Sciatic nerve (tissue), 2 donors: Measurements from ENCODE around the gene COX19. TPM values are rescaled to one million over a fixed set of nuclear protein-coding genes. Genes with fewer than 3 reads are reported as not detected.
"Not testable (repeated sequence)": the region's sequence is repeated elsewhere in the genome, so short reads cannot be mapped to it uniquely, and the experiment has no call there.

Experiments used
- ATAC-seq: fragments of 200-7000 bp; cut with Tn5 transposase; one replicate; pipeline ENCODE4 v1.9.1; 2020; ENCODE audit warnings: mild to moderate bottlenecking, moderate library complexity
- DNase-seq: peaks from one replicate; pipeline ENCODE4 v3.0.0-alpha.2; 2020; ENCODE audit warnings: low spot score
- intact Hi-C: fragments of 100-400 bp; cut with DNase I; formaldehyde crosslinking; loops from one replicate; pipeline ENCODE4 v1.14.2; 2022
- total RNA-seq: library from RNA; stranded (reverse); fragmentation: NEBNext Ultra II Directional; extraction: Animal tissue kit (Norgen Biotek cat#: 25700); gene quantifications from one replicate; pipeline ENCODE4 v1.2.1, GENCODE V29; 2021
- donor health status: DM: no; HTN: no; CAD: no.
- donor health status: DM: no; HTN: no; CAD: no.

COX19 gene
- total RNA-seq, 1 donor from 2014 or later = 18.3 TPM

GRCh38 chr7:952548-953441 lies 22.6 kb downstream of the COX19 start:
- intact Hi-C loops = loop anchor here (5.0 kb wide), 1 partner anchor 45 kb away; no protein-coding TSS in a partner anchor
- DNase-seq (no peak), ATAC-seq (peak; percentile 20)

- ATAC-seq = no peak
- intact Hi-C loops = loop anchor here (5.0 kb wide), 1 partner anchor 45 kb away; no protein-coding TSS in a partner anchor
- no peak for DNase-seq
Observed at GRCh38 chr7:951881-952547, 23.3 kb downstream of the COX19 start.

- no peak for DNase-seq
- no peak for ATAC-seq
- intact Hi-C loops = no loop called here
Observed at GRCh38 chr7:949021-949934, 26.1 kb downstream of the COX19 start.

- no peak for ATAC-seq
- no peak for DNase-seq
- intact Hi-C loops = no loop called here
Observed at GRCh38 chr7:947391-948210, 27.7 kb downstream of the COX19 start.

GRCh38 chr7:946256-946996 lies 28.9 kb downstream of the COX19 start:
- no peak for DNase-seq
- ATAC-seq = peak; percentile 9
- intact Hi-C loops = no loop called here

GRCh38 chr7:945556-946255 lies 29.6 kb downstream of the COX19 start:
- no peak for DNase-seq
- peak; percentile 39 for ATAC-seq

GRCh38 chr7:945147-945555 lies 30.2 kb downstream of the COX19 start:
- intact Hi-C loops = no loop called here
- no peak for DNase-seq
- peak; percentile 24 for ATAC-seq

More at GRCh38 chr7:945556-946255, 29.6 kb downstream of the COX19 start:
- intact Hi-C loops = no loop called here

GRCh38 chr7:944744-945143 lies 30.6 kb downstream of the COX19 start:
- ATAC-seq (no peak), DNase-seq (no peak)
- intact Hi-C loops = no loop called here

GRCh38 chr7:943793-944192 lies 31.6 kb downstream of the COX19 start:
- intact Hi-C loops, ATAC-seq, DNase-seq: not testable (repeated sequence)

GRCh38 chr7:940599-941408 lies 34.5 kb downstream of the COX19 start:
- intact Hi-C loops = no loop called here
- no peak for ATAC-seq
- DNase-seq = no peak

GRCh38 chr7:939843-940242 lies 35.5 kb downstream of the COX19 start:
- ATAC-seq (no peak), DNase-seq (no peak)
- intact Hi-C loops = no loop called here

GRCh38 chr7:938546-939185 lies 36.7 kb downstream of the COX19 start:
- intact Hi-C loops = no loop called here
- ATAC-seq (no peak), DNase-seq (no peak)

GRCh38 chr7:937856-938484 lies 37.4 kb downstream of the COX19 start:
- DNase-seq (no peak), ATAC-seq (no peak)
- intact Hi-C loops = no loop called here

- ATAC-seq = no peak
- intact Hi-C loops = no loop called here
- no peak for DNase-seq
Observed at GRCh38 chr7:936386-937054, 38.8 kb downstream of the COX19 start.

- ATAC-seq = no peak
- intact Hi-C loops = no loop called here
- DNase-seq = no peak
Observed at GRCh38 chr7:935874-936385, 39.4 kb downstream of the COX19 start.
